GM23338 (cell line): ENCODE results near the gene POLR2L.

ENCODE experiments used
- CTCF ChIP-seq, 2 experiments: fragments of 200-600 bp in 1 of 2; sonication (generic) in 1 of 2; conservative IDR thresholded peaks; 2 replicates each; pipeline versions ENCODE4 v1.5.1 to v1.6.1; 2016 to 2017; ENCODE audit warnings: antibody characterized with exemption in 2 of 2, low read depth in 2 of 2, mild to moderate bottlenecking in 2 of 2, moderate library complexity in 1 of 2
- EZH2 ChIP-seq: fragments of 200-600 bp; sonication (generic); IDR thresholded peaks from one replicate; pipeline ENCODE4 v1.8.0; 2017; ENCODE audit warnings: antibody characterized with exemption, mild to moderate bottlenecking, low read depth; ENCODE audit not compliant: unreplicated experiment
- EZH2phosphoT487 ChIP-seq: fragments of 200-600 bp; sonication (generic); IDR thresholded peaks from one replicate; pipeline ENCODE4 v1.8.1; 2018; ENCODE audit warnings: antibody characterized with exemption; ENCODE audit not compliant: unreplicated experiment
- POLR2AphosphoS5 ChIP-seq: IDR thresholded peaks from 2 replicates; pipeline ENCODE4 v1.6.1; 2016; ENCODE audit warnings: antibody characterized with exemption, low read depth
- STAT1 ChIP-seq: IDR thresholded peaks from one replicate; pipeline ENCODE4 v1.6.1; 2016; ENCODE audit warnings: antibody characterized with exemption; ENCODE audit not compliant: unreplicated experiment
- TF ChIP-seq, protein P1 (sequence below): IDR thresholded peaks from one replicate; pipeline ENCODE4 v1.6.1; 2018; ENCODE audit warnings: antibody characterized with exemption; ENCODE audit not compliant: unreplicated experiment

DNA sequence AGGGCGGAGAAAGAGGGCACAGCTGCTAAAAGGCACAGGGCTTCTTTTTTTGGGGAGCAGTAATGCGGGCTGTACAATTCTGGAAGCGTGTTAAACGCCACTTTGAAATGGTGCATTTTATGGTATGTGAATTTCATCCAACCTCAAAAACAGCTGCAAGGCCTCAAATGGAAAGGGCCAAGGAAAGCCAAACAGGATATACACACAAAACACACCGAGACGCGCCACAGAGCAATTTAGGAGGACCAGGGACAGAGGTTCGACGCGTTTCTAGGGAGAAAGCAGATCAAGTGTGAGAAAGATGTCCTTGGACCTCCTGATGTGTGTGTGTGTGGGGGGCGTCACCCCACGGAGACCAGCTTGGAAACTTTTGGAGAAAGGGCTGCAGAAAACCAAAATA lies 31.4 kb upstream of the POLR2L start:
- TF ChIP-seq POLR2AphosphoS5 (no peak), CTCF (conservative IDR thresholded peaks at IDR 0.05; ENCODE audit: low read depth in 2 of 2) (no peak), STAT1 (no peak), EZH2 (no peak), EZH2phosphoT487 (no peak)
- TF ChIP-seq, protein P1, sequence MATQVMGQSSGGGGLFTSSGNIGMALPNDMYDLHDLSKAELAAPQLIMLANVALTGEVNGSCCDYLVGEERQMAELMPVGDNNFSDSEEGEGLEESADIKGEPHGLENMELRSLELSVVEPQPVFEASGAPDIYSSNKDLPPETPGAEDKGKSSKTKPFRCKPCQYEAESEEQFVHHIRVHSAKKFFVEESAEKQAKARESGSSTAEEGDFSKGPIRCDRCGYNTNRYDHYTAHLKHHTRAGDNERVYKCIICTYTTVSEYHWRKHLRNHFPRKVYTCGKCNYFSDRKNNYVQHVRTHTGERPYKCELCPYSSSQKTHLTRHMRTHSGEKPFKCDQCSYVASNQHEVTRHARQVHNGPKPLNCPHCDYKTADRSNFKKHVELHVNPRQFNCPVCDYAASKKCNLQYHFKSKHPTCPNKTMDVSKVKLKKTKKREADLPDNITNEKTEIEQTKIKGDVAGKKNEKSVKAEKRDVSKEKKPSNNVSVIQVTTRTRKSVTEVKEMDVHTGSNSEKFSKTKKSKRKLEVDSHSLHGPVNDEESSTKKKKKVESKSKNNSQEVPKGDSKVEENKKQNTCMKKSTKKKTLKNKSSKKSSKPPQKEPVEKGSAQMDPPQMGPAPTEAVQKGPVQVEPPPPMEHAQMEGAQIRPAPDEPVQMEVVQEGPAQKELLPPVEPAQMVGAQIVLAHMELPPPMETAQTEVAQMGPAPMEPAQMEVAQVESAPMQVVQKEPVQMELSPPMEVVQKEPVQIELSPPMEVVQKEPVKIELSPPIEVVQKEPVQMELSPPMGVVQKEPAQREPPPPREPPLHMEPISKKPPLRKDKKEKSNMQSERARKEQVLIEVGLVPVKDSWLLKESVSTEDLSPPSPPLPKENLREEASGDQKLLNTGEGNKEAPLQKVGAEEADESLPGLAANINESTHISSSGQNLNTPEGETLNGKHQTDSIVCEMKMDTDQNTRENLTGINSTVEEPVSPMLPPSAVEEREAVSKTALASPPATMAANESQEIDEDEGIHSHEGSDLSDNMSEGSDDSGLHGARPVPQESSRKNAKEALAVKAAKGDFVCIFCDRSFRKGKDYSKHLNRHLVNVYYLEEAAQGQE, result no peak
